ENCODE results near the gene GPR61. TPM values are rescaled to one million over a fixed set of nuclear protein-coding genes. Genes with fewer than 3 reads are reported as not detected.

GPR61 gene
- total and polyA plus RNA-seq, 9 of the 15 experiments (the other 6 are each of a cell fraction or from before 2014, with no cell fraction given) = 0.04 to 1.1 (median 0.25) TPM; not detected in 4

DNA sequence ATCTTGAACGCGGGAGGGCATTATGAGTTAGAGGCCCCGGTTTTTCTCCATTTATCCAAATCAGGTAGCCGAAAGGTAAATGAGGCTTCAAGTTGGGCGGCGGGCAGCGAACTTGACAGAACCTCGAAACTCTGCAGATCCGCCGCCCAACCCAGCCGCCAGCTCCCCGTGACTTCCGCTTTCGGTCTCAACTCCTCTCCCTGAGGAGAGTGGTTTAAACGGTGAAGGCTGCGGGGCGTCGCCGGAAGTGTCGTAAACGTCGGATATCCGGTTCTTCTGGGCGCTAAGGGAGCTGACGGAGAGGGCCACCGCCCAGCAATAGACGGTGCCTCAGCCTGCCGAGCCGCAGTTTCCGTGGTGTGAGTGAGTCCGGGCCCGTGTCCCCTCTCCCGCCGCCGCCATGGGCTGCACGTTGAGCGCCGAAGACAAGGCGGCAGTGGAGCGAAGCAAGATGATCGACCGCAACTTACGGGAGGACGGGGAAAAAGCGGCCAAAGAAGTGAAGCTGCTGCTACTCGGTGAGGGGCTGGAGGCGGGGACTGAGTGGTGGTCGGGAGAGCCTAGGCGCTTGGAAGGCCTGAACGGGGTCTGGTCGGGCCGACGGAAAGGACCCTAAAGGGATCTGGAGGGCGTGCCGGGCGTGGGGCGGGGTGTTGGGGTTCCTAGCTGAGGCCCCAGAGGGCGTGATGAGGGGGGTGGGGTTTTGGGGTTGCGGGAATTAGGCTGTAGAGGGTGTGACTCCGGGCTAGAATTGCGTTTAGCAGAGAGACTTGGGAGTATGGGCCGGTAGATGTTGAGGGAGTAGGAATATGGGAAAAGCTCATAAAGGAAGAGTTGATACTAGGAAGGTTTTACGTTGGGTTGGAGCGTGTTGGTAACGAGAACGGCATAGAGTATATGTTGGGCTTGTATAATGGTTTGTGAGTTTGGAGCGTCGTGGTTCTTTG, 8.9 kb downstream of the GPR61 start, which contains the start of gene GNAI3 (continued):
- TF ChIP-seq CREB1 (IDR thresholded peaks at IDR 0.05) (peak; percentile 87), CREB1 (CRISPR knock-in tag; IDR thresholded peaks at IDR 0.05) (peak; percentile 83), GMEB1 (CRISPR knock-in tag; IDR thresholded peaks at IDR 0.05) (no peak; the same call in 1 of the 2 replicates), ZNF277 (CRISPR knock-in tag; IDR thresholded peaks at IDR 0.05; ENCODE audit: borderline replicate concordance) (no peak), RBM14 (IDR thresholded peaks at IDR 0.05; ENCODE audit: borderline replicate concordance, insufficient read depth, low read depth, low read length) (no peak), RFX5 (IDR thresholded peaks at IDR 0.05; ENCODE audit: low read depth, low read length) (no peak), TFE3 (CRISPR knock-in tag; IDR thresholded peaks at IDR 0.05) (no peak), ETV5 (CRISPR knock-in tag; IDR thresholded peaks at IDR 0.05; ENCODE audit: low read depth) (peak; percentile 91), ESRRA (IDR thresholded peaks at IDR 0.05; ENCODE audit: borderline replicate concordance, low read depth) (peak; percentile 23; the same call in 1 of the 2 replicates), OTX1 (CRISPR knock-in tag; IDR thresholded peaks at IDR 0.05) (peak; percentile 72), BCOR (IDR thresholded peaks at IDR 0.05) (peak; percentile 16; the same call in 1 of the 2 replicates), TAF1 (IDR thresholded peaks at IDR 0.05; ENCODE audit: control insufficient read depth, extremely low read depth, insufficient read depth, low read length, severe bottlenecking) (peak; percentile 98), LARP7 (IDR thresholded peaks at IDR 0.05) (0 out of 2 replicates have a peak, but pooled peaks have one; percentile 71), BACH1 (tag; IDR thresholded peaks at IDR 0.05) (no peak), MTA1 (IDR thresholded peaks at IDR 0.05; ENCODE audit: borderline replicate concordance) (no peak), SNRNP70 (optimal IDR thresholded peaks at IDR 0.05; ENCODE audit: low read depth, low read length) (no peak), ARID3B (CRISPR knock-in tag; IDR thresholded peaks at IDR 0.05; ENCODE audit: borderline replicate concordance) (no peak)
- TF ChIP-seq, protein P1, sequence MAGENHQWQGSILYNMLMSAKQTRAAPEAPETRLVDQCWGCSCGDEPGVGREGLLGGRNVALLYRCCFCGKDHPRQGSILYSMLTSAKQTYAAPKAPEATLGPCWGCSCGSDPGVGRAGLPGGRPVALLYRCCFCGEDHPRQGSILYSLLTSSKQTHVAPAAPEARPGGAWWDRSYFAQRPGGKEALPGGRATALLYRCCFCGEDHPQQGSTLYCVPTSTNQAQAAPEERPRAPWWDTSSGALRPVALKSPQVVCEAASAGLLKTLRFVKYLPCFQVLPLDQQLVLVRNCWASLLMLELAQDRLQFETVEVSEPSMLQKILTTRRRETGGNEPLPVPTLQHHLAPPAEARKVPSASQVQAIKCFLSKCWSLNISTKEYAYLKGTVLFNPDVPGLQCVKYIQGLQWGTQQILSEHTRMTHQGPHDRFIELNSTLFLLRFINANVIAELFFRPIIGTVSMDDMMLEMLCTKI (IDR thresholded peaks at IDR 0.05; ENCODE audit: partially characterized antibody) = no peak

Data from K562 (cell line).